Non-pigmented ciliary epithelial cell (primary cell): ENCODE data around the gene F13A1.
"Not testable (repeated sequence)": the region's sequence is repeated elsewhere in the genome, so short reads cannot be mapped to it uniquely, and the experiment has no call there.

Experiments used
- DNase-seq: peaks from one replicate; pipeline ENCODE4 v3.0.0-alpha.2; 2010; ENCODE audit warnings: low read depth

F13A1 gene

DNA sequence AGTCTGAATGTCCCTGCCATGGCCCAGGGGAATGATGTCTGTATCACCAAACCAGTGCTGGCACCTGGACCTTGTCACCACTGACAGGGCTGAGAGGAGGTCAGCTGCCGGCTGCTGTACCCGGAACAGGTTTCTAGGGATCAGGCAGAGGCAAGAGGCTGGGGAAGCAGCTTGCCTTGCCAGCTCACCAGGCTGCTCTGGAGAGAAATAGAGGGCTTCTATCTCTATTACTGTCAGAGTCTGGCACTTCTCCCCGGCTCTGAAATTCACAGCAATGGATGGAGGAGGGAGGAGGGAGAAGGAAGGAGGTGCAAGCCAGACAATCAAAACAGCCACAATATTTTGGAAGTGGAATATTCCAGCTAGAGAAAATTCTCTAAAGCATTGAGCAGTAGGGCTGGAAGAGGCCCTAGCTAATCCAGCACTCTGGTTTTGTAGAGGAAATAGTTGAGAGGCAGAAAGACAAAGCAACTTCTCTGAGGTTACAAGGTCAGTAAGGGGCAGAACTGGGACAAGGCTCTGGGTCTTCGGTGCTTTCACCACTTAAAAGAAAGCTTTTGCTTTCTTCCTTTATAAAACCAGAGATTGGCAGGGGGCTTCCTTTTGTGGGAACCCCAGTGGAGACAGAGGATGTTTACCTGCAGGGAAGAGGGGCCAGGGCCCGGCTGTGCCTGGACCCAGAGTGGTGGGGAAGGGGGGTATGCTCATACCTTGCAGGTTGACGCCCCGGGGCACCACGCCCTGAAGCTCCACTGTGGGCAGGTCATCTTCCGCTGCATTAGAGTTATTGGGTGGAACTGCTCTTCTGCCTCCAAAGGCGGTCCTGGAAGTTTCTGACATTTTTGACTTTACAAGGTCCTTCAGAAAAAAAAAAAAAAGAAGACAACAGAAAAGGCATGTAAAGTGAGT, 2.4 kb downstream of the F13A1 start:
- no peak for DNase-seq

DNA sequence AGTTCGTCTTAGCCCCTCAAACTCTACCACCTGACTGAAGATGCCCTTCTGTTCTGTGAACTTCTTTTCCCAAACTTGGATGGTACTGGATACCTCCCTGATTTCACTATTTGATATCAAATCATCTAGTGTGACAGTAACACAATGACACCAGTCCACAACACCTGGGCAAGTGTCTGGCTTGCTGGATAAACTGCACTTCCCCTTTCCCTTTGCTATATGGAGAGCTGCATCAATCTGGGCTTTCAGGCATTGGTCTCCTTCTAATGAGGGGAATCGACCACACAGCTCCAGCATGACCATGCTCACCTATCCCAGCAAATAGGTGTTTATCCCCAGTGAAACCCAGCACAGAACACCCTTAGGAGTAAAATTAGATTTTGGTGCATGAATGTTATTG, 3.1 kb downstream of the F13A1 start:
- no peak for DNase-seq

DNA sequence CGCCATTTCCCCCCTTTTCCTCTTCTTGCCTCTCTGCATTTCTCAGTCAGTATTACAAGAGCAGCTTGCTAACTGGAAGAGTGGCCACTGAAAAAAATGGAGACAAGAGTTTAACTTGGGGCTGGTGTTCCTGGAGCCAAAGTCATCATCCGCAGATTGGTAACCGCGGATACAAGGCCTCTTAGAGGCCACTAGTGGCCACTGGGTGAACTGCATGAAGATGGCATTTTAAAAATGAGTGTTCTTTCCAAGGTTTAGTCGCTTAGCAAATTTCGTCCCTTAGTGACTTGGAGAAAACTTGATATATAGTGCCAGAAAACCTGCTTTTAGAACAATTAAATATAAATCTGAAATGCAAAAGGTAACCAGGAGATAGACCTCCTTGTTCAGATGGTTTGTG, 4.8 kb downstream of the F13A1 start:
- no peak for DNase-seq

DNA sequence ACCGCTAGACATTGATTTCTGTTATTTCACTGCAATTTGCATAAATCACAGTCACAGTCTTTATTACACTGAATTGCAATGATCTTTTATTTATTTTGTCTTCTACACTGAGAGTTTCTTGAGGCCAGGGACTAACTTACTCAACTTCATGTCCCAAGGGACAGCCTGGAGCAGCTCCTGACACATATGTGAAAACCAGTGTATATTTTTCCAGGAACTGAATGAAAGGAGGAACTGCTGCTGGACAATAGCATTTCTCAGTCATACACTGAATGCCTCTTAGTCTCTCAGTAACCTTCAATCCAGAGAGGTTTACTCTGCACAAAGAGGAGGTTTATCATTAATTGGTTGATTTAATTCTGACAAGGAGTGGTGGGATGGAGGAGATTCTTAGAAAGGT, 5.9 kb downstream of the F13A1 start:
- no peak for DNase-seq

DNA sequence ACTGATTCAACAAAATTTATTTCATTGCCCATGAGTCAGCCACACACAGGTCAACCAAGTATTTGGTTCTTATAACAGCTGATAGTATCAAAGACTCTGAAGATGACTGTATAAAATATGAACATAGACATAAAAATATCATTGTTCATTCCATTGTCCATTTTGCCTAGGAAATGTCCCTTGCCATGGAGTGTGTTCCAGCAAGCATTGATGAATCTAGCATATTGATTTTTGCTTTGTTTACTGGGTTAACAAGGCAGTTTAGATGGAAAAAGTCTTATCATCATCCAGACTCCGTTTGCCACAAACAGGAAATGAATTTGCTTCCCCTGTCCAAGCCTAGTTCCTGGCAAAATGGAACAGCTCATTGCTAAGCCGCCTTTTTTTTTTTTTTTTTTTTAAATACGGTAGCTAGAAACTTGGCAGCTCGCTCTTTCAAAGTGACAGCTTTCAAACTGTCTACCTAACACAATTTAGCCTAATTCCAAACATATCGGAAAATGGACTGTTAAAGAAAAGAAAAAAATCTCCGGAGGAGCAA, 7.5 kb downstream of the F13A1 start:
- DNase-seq, result no peak

DNA sequence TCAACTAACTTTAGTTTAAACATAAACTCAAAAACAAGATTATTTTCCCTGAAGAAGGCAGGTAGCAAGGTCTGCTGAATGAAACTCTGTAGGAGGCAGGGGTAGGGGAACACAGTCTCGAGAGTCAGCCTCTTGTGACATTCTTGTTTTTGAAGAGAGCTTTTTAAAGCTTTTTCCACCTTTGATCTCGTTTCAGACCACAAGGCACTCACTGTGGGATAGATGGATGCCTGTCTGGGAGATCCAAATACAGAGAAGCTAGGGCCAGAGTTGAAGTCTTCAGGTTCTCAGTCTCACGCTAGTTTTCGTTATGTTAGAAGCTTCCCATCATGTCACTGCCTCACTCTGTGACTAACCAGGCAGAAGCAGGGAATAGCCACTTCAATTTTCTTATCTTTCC, 14.9 kb downstream of the F13A1 start:
- DNase-seq, result no peak

DNA sequence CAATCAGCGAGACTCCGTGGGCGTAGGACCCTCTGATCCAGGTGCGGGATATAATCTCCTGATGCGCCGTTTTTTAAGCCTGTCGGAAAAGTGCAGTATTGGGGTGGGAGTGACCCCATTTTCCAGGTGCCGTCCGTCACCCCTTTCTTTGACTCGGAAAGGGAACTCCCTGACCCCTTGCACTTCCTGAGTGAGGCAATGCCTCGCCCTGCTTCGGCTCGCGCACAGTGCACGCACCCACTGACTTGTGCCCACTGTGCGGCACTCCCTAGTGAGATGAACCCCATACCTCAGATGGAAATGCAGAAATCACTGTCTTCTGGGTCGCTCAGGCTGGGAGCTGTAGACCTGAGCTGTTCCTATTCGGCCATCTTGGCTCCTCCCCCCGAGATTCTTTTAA, 20.1 kb downstream of the F13A1 start:
- DNase-seq, result not testable (repeated sequence)

DNA sequence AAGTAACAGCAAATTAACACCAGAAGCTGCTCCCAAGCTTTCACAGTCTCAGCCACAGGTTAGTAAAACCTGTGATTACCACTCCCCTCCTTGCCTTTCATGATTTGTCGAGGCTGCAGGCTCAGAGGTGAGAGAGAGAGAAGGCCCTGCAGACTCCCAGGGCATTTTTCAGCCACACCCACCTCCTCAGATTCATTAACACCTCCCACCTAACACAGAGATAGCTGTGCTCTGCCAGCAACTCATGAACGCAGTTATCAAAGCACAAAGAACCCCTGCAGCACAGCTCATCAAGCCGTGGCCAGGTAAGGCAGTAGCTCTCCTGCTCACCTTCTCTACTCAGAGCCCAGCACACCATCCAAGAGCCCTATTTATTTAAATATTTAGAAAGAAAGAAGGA, 27.1 kb downstream of the F13A1 start:
- no peak for DNase-seq

DNA sequence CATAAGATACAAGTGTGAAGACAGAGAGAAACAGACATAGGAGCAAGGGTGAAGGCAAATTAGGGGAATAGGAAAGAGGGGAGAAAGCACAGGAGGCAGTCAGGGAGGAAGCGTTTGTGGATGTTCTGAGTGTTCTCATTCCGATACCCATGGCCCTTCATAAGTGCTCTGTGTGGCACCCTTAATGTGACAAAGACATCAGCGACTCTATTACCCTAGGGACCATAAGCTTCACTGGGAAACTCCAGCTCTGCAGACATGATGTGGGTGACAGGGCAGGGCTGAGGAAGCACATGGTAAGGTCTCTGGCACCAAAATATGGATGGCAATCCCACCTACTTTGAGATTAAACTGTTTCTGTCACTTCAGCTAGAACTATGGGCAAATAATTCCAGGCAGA, 33.0 kb downstream of the F13A1 start:
- no peak for DNase-seq

DNA sequence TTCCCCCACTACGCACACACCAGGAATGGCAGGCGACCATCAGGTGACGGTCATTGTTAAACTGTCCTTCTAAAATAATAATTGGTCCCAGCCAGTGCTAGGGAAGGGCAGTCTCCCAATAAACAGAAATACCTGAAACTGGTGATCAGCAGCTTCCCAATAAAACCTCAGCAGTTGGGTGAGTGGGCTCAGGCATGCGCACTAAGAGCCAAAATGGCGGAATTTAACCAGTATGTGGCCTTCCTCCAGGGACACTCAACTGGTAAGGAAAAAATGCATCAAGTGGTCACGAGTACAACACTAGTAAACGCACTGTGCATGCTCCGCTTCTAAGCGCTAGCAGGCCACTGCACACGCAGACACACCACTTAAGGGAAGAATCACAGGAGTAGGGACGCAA, 34.8 kb downstream of the F13A1 start:
- no peak for DNase-seq

DNA sequence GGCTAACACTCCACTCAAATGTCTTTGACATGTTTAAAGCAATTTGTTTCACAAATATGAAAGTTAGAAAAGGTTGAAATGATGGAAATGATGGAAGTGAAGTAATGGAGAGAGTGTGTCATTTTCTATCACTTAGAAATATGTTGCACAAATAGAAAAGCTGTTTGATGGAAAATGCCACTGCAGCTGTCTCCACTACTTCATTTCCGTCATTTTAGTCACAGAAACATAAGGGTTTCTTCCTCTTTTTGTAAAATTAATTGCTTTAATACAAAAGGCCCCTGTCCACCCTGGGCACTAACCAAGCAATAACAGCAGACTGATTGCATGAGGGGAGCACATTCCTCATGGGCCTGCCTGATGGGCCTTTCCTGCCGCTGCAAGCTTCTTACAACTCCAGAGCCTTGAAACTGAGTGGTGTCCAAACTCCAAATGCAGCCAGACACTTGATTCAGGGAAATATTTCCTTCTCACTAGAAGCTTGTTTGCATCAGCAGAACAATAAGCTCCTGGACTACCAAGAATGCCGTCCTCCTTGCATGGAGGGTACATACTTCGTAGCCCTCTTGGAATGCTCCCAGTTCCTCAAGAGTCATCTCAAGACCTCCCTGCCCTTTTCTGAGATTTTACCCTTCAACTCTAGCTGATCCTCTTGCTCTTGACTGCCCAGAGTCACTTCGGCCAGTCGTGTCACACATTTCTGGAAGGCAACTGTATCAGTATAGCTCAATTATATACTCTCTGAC, 36.1 kb downstream of the F13A1 start:
- no peak for DNase-seq

DNA sequence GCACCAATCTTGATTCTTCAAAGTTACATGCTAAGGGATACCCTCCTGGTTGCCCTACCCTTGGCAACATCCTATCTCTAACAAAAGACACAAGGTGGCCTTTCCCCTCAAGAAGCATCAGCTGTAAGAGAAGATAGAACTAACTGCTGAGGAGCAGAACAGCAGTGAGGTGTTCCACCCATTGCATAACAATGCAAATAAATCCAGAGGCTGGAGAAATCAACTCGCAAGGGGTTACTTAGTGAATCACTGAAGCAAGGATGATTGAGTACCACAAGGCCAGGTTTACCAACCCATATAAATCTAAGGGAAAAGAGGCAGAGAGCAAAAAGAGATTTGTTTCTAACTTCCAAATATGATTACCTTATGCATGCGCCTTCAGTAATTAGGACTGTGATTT, 36.7 kb downstream of the F13A1 start:
- no peak for DNase-seq

DNA sequence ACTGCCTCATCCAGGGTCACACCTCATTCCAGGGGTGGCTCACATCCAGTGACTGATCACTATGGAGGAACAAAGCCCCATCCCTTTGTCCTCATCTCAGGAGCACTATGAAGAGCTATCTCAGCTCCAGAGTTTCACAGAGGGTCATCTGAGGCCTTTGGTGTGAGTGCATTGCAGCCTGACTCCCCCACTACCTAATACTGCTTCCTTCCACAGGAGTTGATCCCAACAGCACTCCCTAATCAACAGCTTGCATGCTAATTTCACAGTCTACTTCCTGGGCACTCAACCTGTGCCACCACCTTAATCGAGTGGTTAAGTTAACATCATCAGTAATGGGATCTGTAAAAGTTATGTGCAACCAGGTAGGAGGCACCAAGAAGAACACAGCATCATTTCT, 37.7 kb downstream of the F13A1 start:
- DNase-seq, result no peak

DNA sequence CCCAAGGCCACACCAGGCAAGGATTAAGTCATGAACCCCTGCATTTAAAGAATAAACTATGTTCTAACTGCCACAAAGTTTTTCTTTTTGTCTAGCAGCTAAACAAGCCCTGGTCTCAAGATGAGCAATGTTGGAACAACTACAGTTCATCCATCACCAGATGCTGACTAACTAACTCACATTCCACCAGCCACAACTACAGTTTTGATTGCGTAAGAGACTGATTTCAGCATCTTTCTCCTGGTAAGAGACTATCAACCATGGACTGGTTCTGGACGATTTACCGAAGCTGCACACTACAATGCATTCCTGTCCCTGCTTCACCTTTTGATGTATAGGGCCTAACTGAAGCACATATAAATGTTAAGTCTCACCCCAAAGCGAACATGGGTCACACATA, 43.0 kb downstream of the F13A1 start:
- DNase-seq, result no peak

DNA sequence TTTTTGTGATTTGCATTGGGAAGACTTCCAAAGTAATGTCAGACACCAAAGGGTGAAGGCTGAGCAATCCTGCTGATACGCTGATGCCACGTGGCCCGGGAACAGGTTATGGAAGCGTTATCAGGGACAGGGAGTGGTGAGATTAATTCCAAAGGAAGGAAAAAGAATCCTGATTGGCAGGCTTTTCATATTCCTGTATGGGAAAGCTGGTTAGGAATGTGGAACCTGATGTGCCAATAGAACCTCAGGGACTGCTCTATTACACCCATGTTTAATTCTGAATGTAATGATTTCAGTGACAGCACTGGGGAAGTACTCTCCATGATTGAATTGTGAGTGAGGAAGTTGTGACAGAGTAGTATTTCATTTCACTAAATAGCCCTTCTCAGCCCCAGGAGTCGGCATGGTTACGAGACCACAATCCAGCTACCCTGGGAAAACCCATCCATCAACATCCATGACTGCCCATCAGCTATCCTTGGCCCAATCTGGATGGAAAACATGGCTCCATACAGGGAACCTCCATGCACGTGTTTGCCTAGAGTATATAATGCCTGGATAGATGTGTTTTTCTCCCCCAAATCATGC, 49.4 kb downstream of the F13A1 start:
- no peak for DNase-seq

DNA sequence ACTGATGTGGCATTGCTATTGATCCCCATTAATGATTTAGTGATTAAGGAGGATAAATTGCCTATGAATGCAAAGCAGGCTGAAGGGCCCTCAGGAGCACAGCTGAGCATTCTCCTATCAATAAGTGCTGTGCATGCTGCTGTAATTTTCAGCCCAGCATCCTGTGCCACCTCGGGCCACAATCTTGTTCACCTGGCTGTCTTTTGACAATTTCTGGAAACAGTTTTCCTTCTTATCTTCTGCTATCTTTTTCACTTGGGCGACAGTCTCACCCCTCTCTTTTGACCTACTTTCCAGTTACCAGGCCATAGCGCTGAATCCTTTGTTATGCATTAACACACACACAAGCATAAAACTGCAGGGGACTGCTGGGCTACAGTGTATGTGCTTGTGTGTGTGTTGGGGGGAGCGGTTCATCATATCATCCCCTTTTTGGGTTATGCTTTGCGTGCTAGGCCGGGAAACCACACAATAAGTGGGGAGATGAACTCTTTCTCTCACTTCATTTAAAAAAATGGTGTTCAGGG, 60.2 kb downstream of the F13A1 start:
- DNase-seq, result no peak

DNA sequence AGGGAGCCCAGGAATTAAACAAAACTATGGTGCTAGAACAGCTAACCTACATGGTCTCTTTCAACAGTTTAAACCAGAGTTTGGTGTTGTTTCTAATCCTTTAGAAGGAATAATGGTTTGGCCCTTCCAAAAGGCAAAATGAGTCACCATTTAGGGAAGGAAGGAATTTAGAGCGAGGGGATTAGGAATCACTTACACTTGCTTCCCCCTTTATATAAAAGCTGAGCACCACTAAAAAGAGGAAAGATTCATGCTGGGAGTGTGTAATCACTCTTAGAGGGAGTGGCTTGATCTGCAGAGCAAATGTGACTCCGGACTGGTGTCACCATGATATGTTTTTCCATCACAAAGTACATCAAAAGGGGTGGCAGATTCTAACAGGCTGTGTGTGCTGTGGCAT, 63.6 kb downstream of the F13A1 start:
- DNase-seq, result no peak

DNA sequence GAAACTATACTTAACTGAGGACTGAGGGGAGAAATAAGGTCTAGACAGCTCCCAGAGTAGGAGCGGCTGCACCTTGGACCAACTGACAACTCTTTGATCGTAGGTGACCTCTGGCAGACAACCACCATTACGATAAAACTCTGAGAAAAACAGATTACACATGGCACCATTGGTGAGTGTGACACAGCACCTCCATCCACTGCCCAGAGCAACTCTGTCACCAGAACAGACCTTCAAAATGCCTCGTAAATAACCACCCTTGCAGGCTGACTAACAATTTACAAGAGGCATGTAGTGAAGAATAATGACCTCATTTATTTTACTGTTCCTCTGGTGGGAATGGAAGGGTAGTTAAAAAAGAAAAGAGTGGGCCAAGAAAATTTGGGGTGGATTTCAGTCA, 64.2 kb downstream of the F13A1 start:
- DNase-seq, result no peak

DNA sequence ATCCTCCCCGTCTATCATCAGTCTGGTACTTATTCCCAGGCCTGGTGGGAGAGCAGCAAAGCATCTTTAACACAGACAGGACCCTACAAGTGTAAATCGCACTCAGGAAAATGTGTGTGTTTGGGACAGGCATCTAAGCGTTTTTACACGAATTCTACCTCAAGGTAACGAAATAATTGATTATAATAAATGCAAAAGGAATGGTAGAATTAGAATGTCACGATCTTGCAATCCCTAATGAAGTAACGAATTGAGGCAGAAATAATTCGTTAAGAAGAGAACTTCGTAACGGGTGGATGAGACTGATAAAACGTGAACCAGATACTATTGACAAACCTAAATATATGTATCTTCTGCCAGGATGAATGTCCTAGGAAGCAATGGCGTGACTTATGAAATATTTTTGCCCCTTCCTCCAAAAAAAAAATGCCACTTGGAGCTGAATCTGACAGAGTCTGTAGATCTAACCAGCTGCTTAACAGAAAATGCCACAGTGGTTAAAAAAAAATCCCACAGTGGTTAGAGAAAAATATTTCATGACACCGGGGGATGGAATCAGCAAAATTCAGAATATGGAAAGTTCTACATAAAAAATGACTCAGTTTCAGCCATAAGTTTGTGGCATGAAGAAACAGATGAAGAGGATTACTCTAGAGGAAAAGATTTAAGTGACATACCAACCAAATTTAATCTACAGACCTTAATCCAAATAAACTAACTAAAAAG, 68.7 kb downstream of the F13A1 start:
- no peak for DNase-seq

DNA sequence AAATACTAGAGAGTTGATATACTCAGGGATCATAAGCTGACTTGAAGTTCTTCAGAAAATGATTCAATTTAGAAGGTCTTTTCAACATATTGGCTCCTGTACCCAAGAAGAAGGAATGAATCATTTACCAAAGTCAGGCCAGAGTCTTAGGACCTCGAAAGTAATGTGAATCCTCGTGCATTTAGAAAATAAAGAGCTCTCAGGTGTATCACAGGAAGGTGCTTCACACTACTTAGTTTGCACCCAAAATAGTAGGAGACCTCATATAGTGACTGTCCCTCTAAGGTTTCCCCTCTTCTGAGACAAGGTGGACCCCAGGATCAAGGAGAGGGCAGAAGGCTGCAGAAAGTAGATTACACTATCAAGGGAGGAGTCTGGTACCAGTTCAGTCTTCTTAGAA, 71.8 kb downstream of the F13A1 start:
- no peak for DNase-seq

DNA sequence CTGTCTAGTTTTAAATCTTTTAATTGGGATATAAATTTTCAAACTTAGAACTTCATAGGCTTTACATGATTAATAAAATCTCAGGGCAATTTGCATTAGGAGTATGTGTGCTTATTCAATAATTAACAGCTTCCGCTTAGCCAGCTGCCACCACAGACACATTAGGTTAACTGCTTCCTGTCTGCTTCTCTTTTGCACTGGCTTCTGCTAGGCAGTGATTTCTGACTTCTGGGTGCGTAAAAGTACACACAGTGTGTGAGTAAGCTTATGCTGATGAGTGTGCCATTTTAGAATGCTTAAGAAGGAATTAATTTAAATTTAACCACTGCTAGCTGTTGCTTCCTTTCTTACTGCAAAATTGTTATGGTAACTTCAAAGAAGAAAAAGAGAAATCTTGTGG, 73.9 kb downstream of the F13A1 start:
- DNase-seq, result no peak

DNA sequence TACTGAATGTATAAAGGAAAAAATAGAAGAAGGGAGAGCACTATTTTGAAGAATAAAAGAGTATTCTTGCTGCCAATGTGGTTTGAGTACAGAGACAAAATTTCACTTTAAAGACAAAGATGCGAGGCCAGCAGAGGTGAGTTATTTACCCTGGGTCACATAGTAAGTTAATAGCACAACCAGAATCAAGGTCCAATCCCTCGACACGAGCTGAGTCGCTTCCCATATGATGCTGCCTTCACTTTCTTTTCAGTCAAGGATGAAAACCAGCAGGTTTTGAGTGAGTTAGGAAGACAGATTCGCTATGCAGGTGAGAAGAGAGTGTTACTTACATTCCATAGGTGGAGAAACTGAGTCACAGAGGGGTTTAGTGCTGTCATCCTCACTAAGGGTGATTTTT, 75.8 kb downstream of the F13A1 start:
- DNase-seq, result no peak
